Stimulated activated effector memory CD8-positive, alpha-beta T cell treated with anti-CD3 and anti-CD28 coated beads, Interleukin-12 subunit alpha, Interleukin-12 subunit beta, amount 100 ng/mL, for 72 hours (primary cell): Measurements from ENCODE around the gene SIVA1.

ENCODE experiments used
- ATAC-seq: fragments of 150-1000 bp; cut with Tn5 transposase; 2 replicates; pipeline ENCODE4 v1.10.0; 2021
- DNase-seq, 2 donors: peaks; one replicate each; pipeline ENCODE4 v3.0.0; 2021 to 2022; ENCODE audit warnings: low spot score in 2 of 2
- H3K27ac Mint-ChIP-seq: one replicate; pipeline ENCODE4 v1.8.0; 2022; ENCODE audit warnings: mild to moderate bottlenecking, mixed read lengths
- H3K36me3 Mint-ChIP-seq: one replicate; pipeline ENCODE4 v1.8.0; 2022; ENCODE audit warnings: mild to moderate bottlenecking, mixed read lengths
- H3K4me1 Mint-ChIP-seq: one replicate; pipeline ENCODE4 v1.8.0; 2022; ENCODE audit warnings: mixed read lengths
- H3K4me3 Mint-ChIP-seq: one replicate; pipeline ENCODE4 v1.8.0; 2022; ENCODE audit warnings: mild to moderate bottlenecking, mixed read lengths
- H3K9me3 Mint-ChIP-seq: one replicate; pipeline ENCODE4 v1.8.0; 2022; ENCODE audit warnings: mixed read lengths

The SIVA1 gene

DNA sequence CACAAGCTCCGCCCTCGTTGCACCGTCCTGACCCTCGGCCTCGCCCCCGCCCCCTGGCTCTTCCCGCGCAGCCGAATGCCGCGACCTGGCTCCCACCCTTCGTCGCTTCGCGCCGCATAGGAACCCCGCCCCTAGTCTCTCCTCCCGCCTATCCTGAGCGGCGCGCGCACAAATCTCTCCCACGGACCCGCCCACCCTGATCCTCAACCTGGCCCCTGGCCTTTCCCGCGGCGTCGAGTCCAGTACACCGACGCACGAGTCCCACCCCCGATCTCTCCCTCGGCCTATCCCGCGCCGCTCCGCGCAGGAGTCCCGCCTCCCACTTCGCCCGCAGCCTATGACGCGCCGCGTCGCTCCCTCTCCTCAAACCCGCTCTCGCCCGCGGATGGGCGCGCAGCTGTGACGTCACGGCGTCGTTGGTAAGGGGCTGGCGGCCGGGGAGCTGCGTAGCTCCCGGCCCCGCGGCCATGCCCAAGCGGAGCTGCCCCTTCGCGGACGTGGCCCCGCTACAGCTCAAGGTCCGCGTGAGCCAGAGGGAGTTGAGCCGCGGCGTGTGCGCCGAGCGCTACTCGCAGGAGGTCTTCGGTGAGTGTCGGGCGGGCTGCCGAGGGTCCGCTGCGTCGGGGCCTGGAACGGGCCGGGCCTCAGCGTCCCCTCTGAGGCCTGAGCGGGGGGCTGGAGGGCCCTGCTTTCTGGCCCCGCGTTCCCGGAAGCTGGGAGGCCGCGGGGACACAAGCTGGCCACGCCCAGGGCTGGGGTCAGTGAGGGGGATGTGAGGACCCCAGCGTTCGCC, at the start of gene SIVA1:
Gene SIVA1 (plus strand): TSS at position 413 of the 793 bp plus-strand sequence. CDS start 55 bp downstream, at position 468.
- peak within 1 kb of the TSS; percentile 95 for H3K4me3 Mint-ChIP-seq
- H3K36me3 Mint-ChIP-seq = peaks cover 41% of the 10 kb centered on the region
- DNase-seq (peak; percentile 99), ATAC-seq (peak; percentile 94)
- H3K27ac Mint-ChIP-seq = peak within 1 kb of the TSS; percentile 95
- H3K9me3 Mint-ChIP-seq = no peaks in the 10 kb centered on the region
- H3K4me1 Mint-ChIP-seq = peaks cover 36% of the 10 kb centered on the region

GRCh38 chr14:104703269-104703668, 49.7 kb upstream of the SIVA1 start:
- no peaks in the 10 kb centered on the region for H3K4me1 Mint-ChIP-seq
- peaks cover 6% of the 10 kb centered on the region for H3K36me3 Mint-ChIP-seq
- ATAC-seq = no peak
- no peaks in the 10 kb centered on the region for H3K9me3 Mint-ChIP-seq
- no peak overlapping the region for H3K4me3 Mint-ChIP-seq
- no peak overlapping the region for H3K27ac Mint-ChIP-seq
- no peak for DNase-seq

DNA sequence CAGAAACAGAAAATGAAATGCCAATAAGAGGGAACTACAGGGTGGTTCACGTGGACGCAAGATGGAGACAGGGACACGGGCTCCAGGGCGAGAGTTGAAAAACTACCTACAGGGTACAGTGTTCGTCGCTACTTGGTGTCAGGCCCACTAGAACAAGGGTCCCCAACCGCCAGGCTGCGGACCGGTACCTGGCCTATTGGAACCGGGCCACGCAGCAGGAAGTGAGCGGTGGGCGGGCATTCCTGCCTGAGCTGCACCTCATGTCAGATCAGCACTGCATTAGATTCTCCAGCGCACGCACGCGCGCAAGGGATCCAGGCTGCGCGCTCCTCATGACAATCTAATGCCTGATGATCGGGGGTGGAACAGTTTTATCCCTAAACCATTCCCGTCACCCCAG, 48.7 kb upstream of the SIVA1 start:
- H3K4me3 Mint-ChIP-seq = no peak overlapping the region
- H3K36me3 Mint-ChIP-seq = peaks cover 12% of the 10 kb centered on the region
- no peaks in the 10 kb centered on the region for H3K9me3 Mint-ChIP-seq
- H3K4me1 Mint-ChIP-seq = peaks cover 6% of the 10 kb centered on the region
- no peak overlapping the region for H3K27ac Mint-ChIP-seq
- DNase-seq = no peak
- ATAC-seq = no peak

DNA sequence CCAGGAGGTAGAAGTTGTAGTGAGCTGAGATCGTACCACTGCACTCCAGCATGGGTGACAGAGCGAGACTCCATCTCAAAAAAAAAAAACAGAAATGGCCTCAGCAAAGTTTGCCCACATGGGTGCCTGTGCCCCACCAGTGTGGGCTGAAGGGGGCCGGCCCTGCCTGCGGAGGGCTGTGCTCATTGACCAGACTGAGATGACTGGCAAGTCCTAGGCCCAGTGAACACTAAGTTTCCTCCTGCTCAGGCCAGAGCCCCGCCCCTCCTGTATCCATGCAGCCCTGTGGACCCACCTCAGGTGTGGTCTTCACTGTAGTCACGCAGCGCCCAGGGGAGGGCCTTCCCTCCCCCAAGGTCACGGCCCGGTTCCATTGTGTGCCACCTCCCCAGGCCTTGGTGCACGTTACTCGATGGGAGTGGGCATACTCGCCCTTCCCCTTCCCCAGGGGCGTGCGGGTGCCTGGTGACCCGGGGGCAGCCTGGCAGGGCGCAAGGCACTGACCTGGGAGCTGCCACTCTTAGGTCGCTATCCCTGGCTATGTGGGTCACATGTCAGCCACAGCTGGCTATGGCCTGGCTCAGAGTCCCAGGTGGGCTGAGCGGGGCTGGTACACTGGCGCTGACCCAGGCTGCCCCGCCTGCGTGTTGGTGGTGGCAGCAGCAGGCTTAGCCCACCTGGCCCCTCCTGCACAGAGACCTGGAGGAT, 47.5 kb upstream of the SIVA1 start:
- Mint-ChIP-seq H3K4me1 (peaks cover 6% of the 10 kb centered on the region), H3K9me3 (no peaks in the 10 kb centered on the region), H3K27ac (no peak overlapping the region), H3K36me3 (peaks cover 12% of the 10 kb centered on the region), H3K4me3 (no peak overlapping the region)
- no peak for DNase-seq
- ATAC-seq = no peak

DNA sequence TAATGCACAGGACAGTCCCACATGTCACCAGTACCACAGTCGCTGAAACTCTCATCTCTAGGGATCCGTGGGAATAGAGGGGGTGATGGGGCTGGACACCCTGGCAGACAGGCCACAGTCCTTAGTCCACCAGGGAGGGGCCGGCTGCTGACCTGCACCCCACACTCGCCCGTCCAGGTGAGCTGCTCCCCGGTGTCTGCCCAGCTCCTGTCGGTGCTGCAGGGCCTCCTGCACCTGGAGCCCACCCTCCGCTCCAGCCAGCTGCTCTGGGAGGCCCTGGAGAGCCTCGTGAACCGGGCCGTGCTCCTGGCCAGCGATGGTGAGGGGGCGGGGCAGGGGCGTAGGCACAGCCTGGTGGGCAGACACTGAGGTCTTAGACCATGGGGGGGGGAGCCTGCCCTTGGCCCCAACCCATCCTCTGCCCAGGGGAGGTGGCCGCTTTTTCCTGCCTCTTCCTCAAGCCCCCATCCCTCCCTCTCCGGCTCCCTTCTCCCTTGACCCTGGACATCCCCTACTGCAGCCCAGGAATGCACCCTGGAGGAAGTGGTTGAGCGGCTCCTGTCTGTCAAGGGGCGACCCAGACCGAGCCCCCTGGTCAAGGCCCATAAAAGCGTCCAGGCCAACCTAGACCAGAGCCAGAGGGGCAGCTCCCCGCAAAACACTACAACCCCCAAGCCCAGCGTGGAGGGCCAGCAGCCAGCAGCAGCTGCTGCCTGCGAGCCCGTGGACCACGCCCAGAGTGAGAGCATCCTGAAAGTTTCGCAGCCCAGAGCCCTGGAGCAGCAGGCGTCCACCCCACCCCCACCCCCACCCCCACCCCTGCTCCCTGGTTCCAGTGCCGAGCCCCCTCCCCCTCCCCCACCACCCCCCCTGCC, 46.0 kb upstream of the SIVA1 start:
- no peak overlapping the region for H3K27ac Mint-ChIP-seq
- H3K36me3 Mint-ChIP-seq = peaks cover 8% of the 10 kb centered on the region
- ATAC-seq (no peak), DNase-seq (no peak)
- H3K9me3 Mint-ChIP-seq = no peaks in the 10 kb centered on the region
- H3K4me3 Mint-ChIP-seq = no peak overlapping the region
- peaks cover 6% of the 10 kb centered on the region for H3K4me1 Mint-ChIP-seq

DNA sequence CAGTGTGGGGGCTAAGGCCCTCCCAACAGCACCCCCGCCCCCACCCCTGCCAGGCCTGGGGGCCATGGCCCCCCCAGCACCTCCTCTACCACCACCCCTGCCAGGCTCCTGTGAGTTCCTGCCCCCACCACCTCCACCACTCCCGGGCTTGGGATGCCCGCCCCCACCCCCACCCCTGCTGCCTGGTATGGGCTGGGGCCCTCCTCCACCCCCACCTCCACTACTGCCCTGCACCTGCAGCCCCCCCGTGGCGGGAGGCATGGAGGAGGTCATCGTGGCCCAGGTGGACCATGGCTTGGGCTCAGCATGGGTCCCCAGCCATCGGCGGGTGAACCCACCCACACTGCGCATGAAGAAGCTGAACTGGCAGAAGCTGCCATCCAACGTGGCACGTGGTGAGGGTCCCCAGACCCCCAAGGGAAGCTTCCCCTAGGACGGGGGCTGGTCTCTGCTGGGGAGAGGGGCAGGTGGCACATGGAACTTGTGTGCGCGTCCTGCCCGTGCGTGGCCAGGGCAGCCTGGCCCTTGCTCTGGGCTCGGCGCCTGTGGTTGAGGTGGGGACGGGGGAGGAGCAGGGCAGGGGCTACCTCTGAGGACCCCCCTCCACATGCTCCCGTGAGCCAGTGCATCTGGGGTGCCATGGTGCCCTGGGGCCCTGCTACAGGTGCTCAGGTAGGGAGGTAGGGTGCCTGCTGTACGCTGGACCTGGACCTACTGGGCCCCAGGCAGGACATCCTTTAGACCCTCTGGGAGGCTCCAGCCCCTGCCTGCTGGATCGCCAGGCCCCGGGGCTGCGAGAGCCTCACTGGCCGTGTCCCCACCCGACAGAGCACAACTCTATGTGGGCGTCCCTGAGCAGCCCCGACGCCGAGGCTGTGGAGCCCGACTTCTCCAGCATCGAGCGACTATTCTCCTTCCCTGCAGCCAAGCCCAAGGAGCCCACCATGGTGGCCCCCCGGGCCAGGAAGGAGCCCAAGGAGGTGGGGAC, 45.0 kb upstream of the SIVA1 start:
- Mint-ChIP-seq H3K36me3 (peaks cover 8% of the 10 kb centered on the region), H3K4me1 (peaks cover 6% of the 10 kb centered on the region), H3K4me3 (no peak overlapping the region), H3K9me3 (no peaks in the 10 kb centered on the region), H3K27ac (no peak overlapping the region)
- no peak for ATAC-seq
- no peak for DNase-seq

DNA sequence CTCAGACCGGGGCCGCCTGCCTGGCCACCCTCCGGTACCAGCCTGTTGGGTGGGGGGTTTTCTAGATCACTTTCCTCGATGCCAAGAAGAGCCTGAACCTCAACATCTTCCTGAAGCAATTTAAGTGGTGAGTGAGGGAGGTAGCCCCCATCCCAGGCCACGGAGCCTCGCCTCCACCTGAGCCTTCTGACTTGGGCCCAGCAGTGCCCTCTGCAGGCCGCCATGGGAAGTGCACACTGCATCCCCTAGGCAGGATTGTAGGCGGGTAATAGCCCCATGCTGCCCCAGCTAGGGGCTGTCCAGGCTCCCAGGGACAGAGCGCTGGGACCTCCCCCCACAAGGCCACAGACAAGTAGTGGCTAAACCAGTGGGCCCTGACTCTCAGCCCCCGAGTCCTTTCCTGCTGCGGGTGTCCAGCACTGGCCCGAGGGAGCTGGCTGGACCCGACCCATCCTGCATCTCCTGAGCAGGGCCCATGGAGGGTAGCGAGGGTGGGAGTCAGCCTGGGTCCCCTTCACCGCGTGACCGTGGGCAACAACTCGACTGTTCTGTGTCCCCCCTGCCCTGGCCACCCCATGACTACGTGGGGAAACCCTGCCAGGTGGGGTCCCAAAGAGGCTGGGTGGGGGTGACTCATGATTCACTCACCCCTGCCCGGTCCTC, 44.2 kb upstream of the SIVA1 start:
- peak; percentile 70 for ATAC-seq
- Mint-ChIP-seq H3K4me1 (peaks cover 6% of the 10 kb centered on the region), H3K9me3 (no peaks in the 10 kb centered on the region), H3K27ac (no peak overlapping the region), H3K36me3 (peaks cover 12% of the 10 kb centered on the region), H3K4me3 (no peak overlapping the region)
- DNase-seq = peak; percentile 70 to 85

- H3K36me3 Mint-ChIP-seq = peaks cover 12% of the 10 kb centered on the region
- peaks cover 6% of the 10 kb centered on the region for H3K4me1 Mint-ChIP-seq
- H3K4me3 Mint-ChIP-seq = no peak overlapping the region
- no peak overlapping the region for H3K27ac Mint-ChIP-seq
- DNase-seq = no peak
- no peak for ATAC-seq
- H3K9me3 Mint-ChIP-seq = no peaks in the 10 kb centered on the region
Measured at GRCh38 chr14:104709387-104710039, 43.4 kb upstream of the SIVA1 start.

DNA sequence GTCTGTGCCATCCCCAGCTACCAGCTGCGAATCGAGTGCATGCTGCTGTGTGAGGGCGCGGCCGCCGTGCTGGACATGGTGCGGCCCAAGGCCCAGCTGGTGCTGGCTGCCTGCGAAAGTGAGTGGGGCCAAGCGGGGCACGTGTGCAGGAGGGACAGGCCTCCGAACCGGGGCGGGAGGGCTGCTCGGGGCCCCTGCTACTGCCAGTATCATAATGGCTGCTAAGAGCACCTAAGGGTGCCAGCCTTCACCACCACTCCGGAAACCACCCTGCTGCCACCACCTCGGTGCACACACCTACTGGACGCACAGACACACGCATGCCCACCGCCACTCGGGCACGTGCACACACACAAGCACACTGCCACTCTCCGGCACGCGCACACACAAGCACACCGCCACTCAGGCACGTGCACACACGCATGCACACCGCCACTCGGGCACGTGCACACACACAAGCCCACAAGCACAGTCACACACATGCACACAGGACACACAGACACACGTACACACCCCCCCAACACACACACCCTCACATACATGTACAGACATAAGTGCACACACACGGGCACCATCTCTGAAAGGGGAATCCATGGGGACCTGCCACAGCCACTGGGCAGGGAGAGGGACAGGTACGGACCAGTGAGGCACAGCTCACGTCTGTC, 42.7 kb upstream of the SIVA1 start:
- DNase-seq = no peak
- no peak overlapping the region for H3K27ac Mint-ChIP-seq
- peaks cover 12% of the 10 kb centered on the region for H3K36me3 Mint-ChIP-seq

GRCh38 chr14:104712881-104713734, 39.8 kb upstream of the SIVA1 start:
- H3K4me3 Mint-ChIP-seq = no peak overlapping the region

More for the DNA sequence above, 42.7 kb upstream of the SIVA1 start:
- H3K9me3 Mint-ChIP-seq = no peaks in the 10 kb centered on the region
- H3K4me1 Mint-ChIP-seq = peaks cover 6% of the 10 kb centered on the region
- H3K4me3 Mint-ChIP-seq = no peak overlapping the region
- no peak for ATAC-seq

DNA sequence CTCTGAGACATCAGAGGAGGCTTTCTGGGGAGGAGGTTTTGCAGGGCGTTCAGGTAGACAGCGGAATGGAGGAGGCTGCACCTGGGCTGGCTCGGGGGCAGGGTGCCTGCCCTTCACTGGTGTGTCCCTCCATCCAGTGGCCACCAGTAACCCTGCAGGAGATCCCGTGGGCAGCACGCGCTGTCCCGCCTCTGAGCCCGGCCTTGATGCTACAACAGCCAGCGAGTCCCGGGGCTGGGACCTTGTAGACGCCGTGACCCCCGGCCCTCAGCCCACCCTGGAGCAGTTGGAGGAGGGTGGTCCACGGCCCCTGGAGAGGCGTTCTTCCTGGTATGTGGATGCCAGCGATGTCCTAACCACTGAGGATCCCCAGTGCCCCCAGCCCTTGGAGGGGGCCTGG, 38.9 kb upstream of the SIVA1 start:
- no peak overlapping the region for H3K4me3 Mint-ChIP-seq
- ATAC-seq (no peak), DNase-seq (no peak)
- H3K9me3 Mint-ChIP-seq = no peaks in the 10 kb centered on the region
- H3K36me3 Mint-ChIP-seq = peaks cover 12% of the 10 kb centered on the region
- H3K4me1 Mint-ChIP-seq = no peaks in the 10 kb centered on the region
- H3K27ac Mint-ChIP-seq = no peak overlapping the region

More at GRCh38 chr14:104712881-104713734, 39.8 kb upstream of the SIVA1 start:
- DNase-seq (no peak), ATAC-seq (no peak)
- peaks cover 6% of the 10 kb centered on the region for H3K4me1 Mint-ChIP-seq
- H3K36me3 Mint-ChIP-seq = peaks cover 17% of the 10 kb centered on the region
- no peak overlapping the region for H3K27ac Mint-ChIP-seq
- no peaks in the 10 kb centered on the region for H3K9me3 Mint-ChIP-seq

GRCh38 chr14:104714681-104715080, 38.3 kb upstream of the SIVA1 start:
- peaks cover 12% of the 10 kb centered on the region for H3K36me3 Mint-ChIP-seq
- no peaks in the 10 kb centered on the region for H3K9me3 Mint-ChIP-seq
- H3K4me1 Mint-ChIP-seq = no peaks in the 10 kb centered on the region
- no peak for DNase-seq
- H3K4me3 Mint-ChIP-seq = no peak overlapping the region
- H3K27ac Mint-ChIP-seq = no peak overlapping the region
- no peak for ATAC-seq
